ENCODE results near the gene IL23A.
"Not testable (repeated sequence)": the region's sequence is repeated elsewhere in the genome, so short reads cannot be mapped to it uniquely, and the experiment has no call there.

Gene IL23A

DNA sequence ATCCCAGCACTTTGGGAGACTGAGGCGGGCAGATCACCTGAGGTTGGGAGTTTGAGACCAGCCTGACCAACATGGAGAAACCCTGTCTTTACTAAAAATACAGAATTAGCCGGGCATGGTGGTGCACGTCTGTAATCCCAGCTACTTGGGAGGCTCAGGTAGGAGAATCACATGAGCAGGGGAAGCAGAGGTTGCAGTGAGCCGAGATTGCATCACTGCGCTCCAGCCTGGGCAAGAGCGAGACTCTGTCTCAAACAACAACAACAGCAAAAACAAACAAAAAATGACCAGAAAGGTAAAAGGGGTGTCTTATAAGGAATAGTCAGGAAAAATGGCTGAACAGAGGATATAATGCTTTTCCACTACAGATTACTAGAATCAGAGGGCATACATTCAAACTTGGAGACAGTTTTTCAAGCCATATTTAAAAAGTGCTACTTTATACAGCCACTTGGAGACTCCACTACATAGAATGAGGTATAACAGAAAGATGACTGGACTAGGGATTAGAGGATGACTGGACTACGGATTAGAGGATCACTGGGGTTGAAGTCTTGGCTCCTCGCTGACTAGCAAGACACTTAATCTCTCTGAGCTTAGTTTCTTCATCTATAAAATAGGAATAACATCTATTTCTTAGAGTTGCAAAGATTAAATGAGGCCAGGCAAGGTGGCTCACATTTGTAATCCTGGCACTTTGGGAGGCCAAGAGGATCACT is 33.7 kb upstream of the IL23A start:
- peaks cover 3% of the 10 kb centered on the region for H3K79me2 ChIP-seq (ENCODE audit: control insufficient read depth, insufficient read depth, low read length, unreplicated experiment)
- H3K4me3 ChIP-seq (ENCODE audit: low read depth, low read length) = no peak overlapping the region
- no peak overlapping the region for H3K27ac ChIP-seq (ENCODE audit: low read depth, low read length)
- peaks cover 10% of the 10 kb centered on the region; the same call in 1 of the 2 replicates for H3K36me3 ChIP-seq (ENCODE audit: insufficient read depth, low read length)
- peaks cover 8% of the 10 kb centered on the region for H3K4me1 ChIP-seq (ENCODE audit: control insufficient read depth, insufficient read depth, low read length, unreplicated experiment)
- H2AFZ ChIP-seq (ENCODE audit: low read length, unreplicated experiment) = no peak overlapping the region
- H3K27me3 ChIP-seq (ENCODE audit: insufficient read depth, low read length) = no peaks in the 10 kb centered on the region

DNA sequence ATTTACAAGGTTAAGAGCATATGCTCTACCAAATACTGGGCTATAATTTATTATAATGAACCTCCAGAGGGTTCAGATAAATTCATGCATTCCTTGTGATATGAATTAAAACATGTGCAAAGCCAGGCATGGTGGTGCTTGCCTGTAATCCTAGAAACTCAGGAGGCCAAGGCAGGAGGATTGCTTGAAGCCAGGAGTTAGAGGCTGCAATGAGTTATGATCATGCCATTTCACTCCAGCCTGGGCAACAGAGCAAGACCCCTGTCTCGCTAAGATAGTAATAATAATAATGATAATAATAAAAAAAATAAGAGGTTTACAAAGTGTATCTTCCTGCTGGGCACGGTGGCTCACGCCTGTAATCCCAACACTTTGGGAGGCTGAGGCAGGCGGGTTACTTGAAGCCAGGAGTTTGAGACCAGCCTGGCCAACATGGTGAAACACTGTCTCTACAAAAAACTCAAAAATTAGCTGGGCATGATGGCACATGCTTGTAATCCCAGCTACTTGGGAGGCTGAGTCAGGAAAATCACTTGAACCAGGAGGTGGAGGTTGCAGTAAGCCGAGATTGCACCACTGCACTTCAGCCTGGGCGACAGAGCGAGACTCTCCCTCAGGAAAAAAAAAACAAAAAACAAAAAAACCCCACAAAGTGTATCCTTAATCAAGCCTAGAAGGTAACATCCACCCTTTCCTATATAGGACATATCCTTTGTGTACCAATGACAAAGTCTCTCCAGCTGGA is 31.3 kb upstream of the IL23A start:
- Histone ChIP-seq H3K4me1 (ENCODE audit: control insufficient read depth, insufficient read depth, low read length, unreplicated experiment) (no peaks in the 10 kb centered on the region), H3K27ac (ENCODE audit: low read depth, low read length) (no peak overlapping the region), H3K27me3 (ENCODE audit: insufficient read depth, low read length) (no peaks in the 10 kb centered on the region), H3K4me3 (ENCODE audit: low read depth, low read length) (no peak overlapping the region), H3K79me2 (ENCODE audit: control insufficient read depth, insufficient read depth, low read length, unreplicated experiment) (no peaks in the 10 kb centered on the region), H2AFZ (ENCODE audit: low read length, unreplicated experiment) (no peak overlapping the region), H3K36me3 (ENCODE audit: insufficient read depth, low read length) (peaks cover 17% of the 10 kb centered on the region; the same call in 1 of the 2 replicates)

DNA sequence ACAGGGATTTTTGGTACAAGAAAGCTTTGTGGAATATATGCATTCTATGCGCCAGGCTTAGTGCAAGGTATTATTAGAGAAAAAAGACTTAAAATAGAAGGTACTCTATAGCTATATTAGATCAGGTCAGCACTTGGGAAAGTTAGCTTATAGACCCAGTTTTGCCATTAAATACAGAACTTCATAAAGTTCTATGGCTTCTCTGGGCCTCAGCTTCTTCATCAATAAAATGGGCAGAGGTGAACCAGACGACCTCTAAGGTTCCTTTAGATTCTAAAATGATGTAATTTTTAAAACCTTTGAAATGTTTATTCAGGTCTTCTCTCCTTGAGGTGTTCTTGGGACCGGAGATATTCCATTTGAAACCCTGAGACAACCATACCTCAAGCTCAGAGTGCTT is 30.0 kb upstream of the IL23A start:
- Histone ChIP-seq H3K27me3 (ENCODE audit: insufficient read depth, low read length) (no peaks in the 10 kb centered on the region), H3K4me1 (ENCODE audit: control insufficient read depth, insufficient read depth, low read length, unreplicated experiment) (no peaks in the 10 kb centered on the region), H3K79me2 (ENCODE audit: control insufficient read depth, insufficient read depth, low read length, unreplicated experiment) (no peaks in the 10 kb centered on the region), H3K27ac (ENCODE audit: low read depth, low read length) (no peak overlapping the region), H2AFZ (ENCODE audit: low read length, unreplicated experiment) (no peak overlapping the region), H3K36me3 (ENCODE audit: insufficient read depth, low read length) (peaks cover 17% of the 10 kb centered on the region; the same call in 1 of the 2 replicates), H3K4me3 (ENCODE audit: low read depth, low read length) (no peak overlapping the region)

DNA sequence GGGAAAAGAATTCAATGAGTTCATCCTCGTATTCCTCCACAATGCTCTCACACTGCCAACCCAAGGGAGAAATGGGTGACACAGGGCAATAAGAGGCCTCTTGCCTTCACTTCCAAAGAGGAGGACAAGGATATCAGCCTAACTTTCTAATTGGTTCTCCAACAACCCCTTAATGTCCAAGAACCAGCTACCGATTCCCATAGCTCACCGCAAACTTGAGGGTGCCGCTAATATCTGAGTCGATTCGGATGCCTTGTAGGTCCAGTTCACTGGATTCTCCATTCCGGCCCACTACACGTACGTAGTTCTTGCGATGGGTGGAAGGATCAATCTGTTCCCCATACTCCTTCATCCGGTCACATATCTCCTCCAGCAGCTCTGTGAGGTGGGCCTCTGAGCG is 27.7 kb upstream of the IL23A start:
- Histone ChIP-seq H3K79me2 (ENCODE audit: control insufficient read depth, insufficient read depth, low read length, unreplicated experiment) (peaks cover 18% of the 10 kb centered on the region), H3K4me1 (ENCODE audit: control insufficient read depth, insufficient read depth, low read length, unreplicated experiment) (peaks cover 5% of the 10 kb centered on the region), H3K27me3 (ENCODE audit: insufficient read depth, low read length) (no peaks in the 10 kb centered on the region), H3K36me3 (ENCODE audit: insufficient read depth, low read length) (peaks cover 23% of the 10 kb centered on the region; the same call in 1 of the 2 replicates), H3K27ac (ENCODE audit: low read depth, low read length) (no peak overlapping the region), H2AFZ (ENCODE audit: low read length, unreplicated experiment) (no peak overlapping the region), H3K4me3 (ENCODE audit: low read depth, low read length) (no peak overlapping the region)

DNA sequence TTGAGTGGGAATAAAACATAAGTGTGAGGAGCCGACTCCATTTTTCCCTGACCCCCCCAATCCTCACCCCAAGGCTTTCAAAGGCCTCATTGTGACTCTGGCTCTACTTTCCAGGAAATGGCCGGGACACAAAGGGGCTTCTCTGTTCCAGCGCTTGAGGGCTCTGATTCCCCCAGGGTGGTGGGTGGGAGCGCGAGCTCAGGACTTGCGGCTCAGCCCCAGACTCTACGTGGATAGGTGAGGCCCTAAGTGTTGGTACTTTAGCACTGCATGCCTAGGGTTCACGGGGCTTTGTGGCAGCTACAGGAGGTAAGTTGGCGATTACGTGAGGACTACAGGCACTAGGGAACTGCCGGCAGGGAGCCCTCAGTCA is 23.4 kb upstream of the IL23A start:
- H3K27me3 ChIP-seq (ENCODE audit: insufficient read depth, low read length) = no peaks in the 10 kb centered on the region
- H3K4me3 ChIP-seq (ENCODE audit: low read depth, low read length) = peak overlapping the region; percentile 87
- H3K27ac ChIP-seq (ENCODE audit: low read depth, low read length) = peak overlapping the region; percentile 78; the same call in 1 of the 2 replicates
- H2AFZ ChIP-seq (ENCODE audit: low read length, unreplicated experiment) = peak overlapping the region; percentile 51
- H3K36me3 ChIP-seq (ENCODE audit: insufficient read depth, low read length) = peaks cover 14% of the 10 kb centered on the region; the same call in 1 of the 2 replicates
- H3K79me2 ChIP-seq (ENCODE audit: control insufficient read depth, insufficient read depth, low read length, unreplicated experiment) = peaks cover 18% of the 10 kb centered on the region
- H3K4me1 ChIP-seq (ENCODE audit: control insufficient read depth, insufficient read depth, low read length, unreplicated experiment) = peaks cover 9% of the 10 kb centered on the region

DNA sequence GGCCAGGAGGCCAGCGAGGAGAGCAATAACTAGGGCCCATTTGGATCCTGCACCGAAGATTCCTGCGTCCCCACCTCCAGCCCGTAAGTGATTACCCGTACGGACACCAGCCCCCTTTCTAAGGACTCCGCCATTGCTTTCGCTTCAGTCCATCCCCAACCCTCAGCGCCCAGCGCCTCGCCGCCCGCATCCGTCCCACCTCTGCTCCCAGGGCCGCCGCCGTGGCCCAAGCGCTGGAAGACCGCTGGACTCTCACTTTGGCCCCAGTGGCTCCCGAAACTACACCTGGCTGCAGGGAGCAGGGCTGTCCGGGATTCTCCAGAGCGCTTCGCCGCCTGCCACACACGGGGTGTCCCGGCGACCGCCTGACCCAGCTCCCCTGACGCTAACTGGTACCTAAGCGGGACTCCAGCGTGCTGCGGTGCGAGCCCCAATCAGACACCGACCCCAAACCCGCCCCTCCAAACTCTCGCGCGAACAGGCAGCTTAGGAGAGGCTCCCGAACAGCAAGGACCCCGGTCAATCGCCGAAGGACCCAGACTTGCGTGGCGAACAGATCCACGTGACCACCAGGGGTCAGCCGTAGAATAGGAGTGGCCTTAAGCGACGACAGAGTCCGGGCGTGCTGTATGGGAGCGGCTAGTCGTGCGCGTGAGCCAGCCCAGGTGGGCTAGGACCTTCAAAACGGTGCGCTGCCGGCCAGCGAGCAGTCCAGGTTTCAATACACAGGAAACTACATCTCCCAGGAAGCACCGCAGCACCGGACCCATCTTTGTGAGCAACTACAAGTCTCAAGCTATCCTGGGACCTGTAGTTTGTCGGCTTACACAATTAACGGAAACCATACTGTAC is 22.8 kb upstream of the IL23A start, which contains the start of gene CNPY2:
Gene CNPY2, minus strand, starts transcription at position 367 of the 852 bp plus-strand sequence. CDS start 771 bp downstream, outside the sequence.
- Histone ChIP-seq H3K27me3 (ENCODE audit: insufficient read depth, low read length) (no peaks in the 10 kb centered on the region), H2AFZ (ENCODE audit: low read length, unreplicated experiment) (peak within 1 kb of the TSS; percentile 87)

DNA sequence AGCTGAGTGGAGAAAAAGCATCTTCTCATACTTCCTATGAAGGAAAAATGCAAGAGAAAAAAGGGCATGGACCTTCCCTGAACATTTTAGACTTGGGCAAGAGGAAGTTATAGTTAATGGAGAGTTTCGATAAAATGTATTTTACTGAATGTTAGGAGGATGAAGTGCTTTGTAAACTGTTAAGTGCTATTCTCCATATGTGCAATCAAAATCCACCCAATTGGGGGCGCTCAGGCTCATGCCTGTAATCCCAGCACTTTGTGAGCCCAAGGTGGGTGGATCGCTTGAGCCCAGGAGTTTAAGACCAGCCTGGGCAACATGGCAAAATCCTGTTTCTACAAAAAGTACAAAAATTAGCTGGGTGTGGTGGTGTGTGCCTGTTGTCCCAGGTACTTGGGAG is 21.0 kb upstream of the IL23A start:
- Histone ChIP-seq H3K79me2 (ENCODE audit: control insufficient read depth, insufficient read depth, low read length, unreplicated experiment) (peaks cover 18% of the 10 kb centered on the region), H3K27ac (ENCODE audit: low read depth, low read length) (no peak overlapping the region), H3K4me1 (ENCODE audit: control insufficient read depth, insufficient read depth, low read length, unreplicated experiment) (peaks cover 9% of the 10 kb centered on the region), H3K36me3 (ENCODE audit: insufficient read depth, low read length) (peaks cover 9% of the 10 kb centered on the region; the same call in 1 of the 2 replicates), H3K27me3 (ENCODE audit: insufficient read depth, low read length) (no peaks in the 10 kb centered on the region), H3K4me3 (ENCODE audit: low read depth, low read length) (no peak overlapping the region), H2AFZ (ENCODE audit: low read length, unreplicated experiment) (no peak overlapping the region)

More for the DNA sequence above, 22.8 kb upstream of the IL23A start, which contains the start of gene CNPY2:
- peak within 1 kb of the TSS; percentile 87 for H3K4me3 ChIP-seq (ENCODE audit: low read depth, low read length)
- peak within 1 kb of the TSS; percentile 78 for H3K27ac ChIP-seq (ENCODE audit: low read depth, low read length)
- H3K36me3 ChIP-seq (ENCODE audit: insufficient read depth, low read length) = peaks cover 14% of the 10 kb centered on the region; the same call in 1 of the 2 replicates
- peaks cover 9% of the 10 kb centered on the region for H3K4me1 ChIP-seq (ENCODE audit: control insufficient read depth, insufficient read depth, low read length, unreplicated experiment)
- peaks cover 18% of the 10 kb centered on the region for H3K79me2 ChIP-seq (ENCODE audit: control insufficient read depth, insufficient read depth, low read length, unreplicated experiment)

DNA sequence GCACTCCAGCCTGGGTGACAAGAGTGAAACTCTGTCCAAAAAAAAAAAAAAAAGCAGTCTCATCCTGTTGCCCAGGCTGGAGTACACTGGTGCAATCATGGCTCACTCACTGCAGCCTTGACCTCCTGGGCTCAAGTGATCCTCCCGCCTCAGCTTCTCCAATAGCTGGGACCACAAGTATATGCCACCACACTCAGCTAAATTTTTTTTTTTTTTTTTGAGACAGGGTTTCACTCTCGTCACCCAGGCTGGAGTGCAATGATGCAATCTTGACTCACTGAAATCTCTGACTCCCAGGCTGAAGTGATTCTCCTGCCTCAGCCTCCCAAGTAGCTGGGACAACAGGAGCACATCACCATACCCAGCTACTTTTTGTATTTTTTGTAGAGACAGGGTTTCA is 17.7 kb upstream of the IL23A start:
- H2AFZ ChIP-seq (ENCODE audit: low read length, unreplicated experiment) = no peak overlapping the region
- H3K27ac ChIP-seq (ENCODE audit: low read depth, low read length) = no peak overlapping the region
- H3K79me2 ChIP-seq (ENCODE audit: control insufficient read depth, insufficient read depth, low read length, unreplicated experiment) = no peaks in the 10 kb centered on the region
- H3K27me3 ChIP-seq (ENCODE audit: insufficient read depth, low read length) = no peaks in the 10 kb centered on the region
- peaks cover 4% of the 10 kb centered on the region for H3K4me1 ChIP-seq (ENCODE audit: control insufficient read depth, insufficient read depth, low read length, unreplicated experiment)
- H3K4me3 ChIP-seq (ENCODE audit: low read depth, low read length) = no peak overlapping the region
- peaks cover 12% of the 10 kb centered on the region for H3K36me3 ChIP-seq (ENCODE audit: insufficient read depth, low read length)

DNA sequence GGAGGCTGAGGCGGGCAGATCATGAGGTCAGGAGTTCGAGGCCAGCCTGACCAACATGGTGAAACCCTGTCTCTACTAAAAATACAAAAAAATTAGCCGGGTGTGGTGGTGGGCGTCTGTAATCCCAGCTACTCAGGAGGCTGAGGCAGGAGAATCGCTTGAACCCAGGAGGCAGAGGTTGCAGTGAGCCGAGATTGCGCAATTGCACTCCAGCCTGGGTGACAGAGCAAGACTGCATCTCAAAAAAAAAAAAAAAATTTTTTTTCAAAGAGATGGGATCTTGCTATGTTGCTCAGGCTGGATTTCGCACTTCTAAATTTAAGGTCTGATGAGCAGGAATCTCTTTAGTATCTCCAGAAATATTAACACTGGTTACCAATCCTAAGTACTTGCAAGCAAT is 17.1 kb upstream of the IL23A start:
- not testable (repeated sequence) for H3K27me3 ChIP-seq (ENCODE audit: insufficient read depth, low read length); H2AFZ ChIP-seq (ENCODE audit: low read length, unreplicated experiment); H3K27ac ChIP-seq (ENCODE audit: low read depth, low read length); H3K4me3 ChIP-seq (ENCODE audit: low read depth, low read length); H3K79me2 ChIP-seq (ENCODE audit: control insufficient read depth, insufficient read depth, low read length, unreplicated experiment); H3K4me1 ChIP-seq (ENCODE audit: control insufficient read depth, insufficient read depth, low read length, unreplicated experiment)
- peaks cover 15% of the 10 kb centered on the region for H3K36me3 ChIP-seq (ENCODE audit: insufficient read depth, low read length)

DNA sequence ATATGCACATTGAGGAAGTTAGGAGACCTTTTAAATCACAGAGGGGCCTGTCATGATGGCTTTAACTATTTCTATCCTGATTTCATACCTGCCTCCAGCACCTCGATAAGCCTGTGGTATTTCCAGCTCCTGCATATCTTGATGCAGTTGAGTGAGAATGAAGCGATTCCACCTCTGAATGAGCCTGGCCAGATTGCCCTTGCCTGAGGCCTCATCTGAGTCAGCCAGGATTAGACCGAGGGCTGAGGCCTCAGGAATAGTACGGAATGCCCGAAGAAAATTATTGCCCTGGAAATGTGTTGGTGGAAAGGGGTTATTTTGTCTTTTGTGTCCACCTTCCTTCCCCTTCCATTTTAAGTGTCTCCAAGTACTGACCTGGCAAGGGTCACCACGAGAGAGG is 14.5 kb upstream of the IL23A start:
- no peaks in the 10 kb centered on the region for H3K27me3 ChIP-seq (ENCODE audit: insufficient read depth, low read length)
- no peak overlapping the region for H3K27ac ChIP-seq (ENCODE audit: low read depth, low read length)
- no peak overlapping the region for H3K4me3 ChIP-seq (ENCODE audit: low read depth, low read length)
- no peaks in the 10 kb centered on the region for H3K4me1 ChIP-seq (ENCODE audit: control insufficient read depth, insufficient read depth, low read length, unreplicated experiment)
- no peaks in the 10 kb centered on the region for H3K79me2 ChIP-seq (ENCODE audit: control insufficient read depth, insufficient read depth, low read length, unreplicated experiment)
- no peak overlapping the region for H2AFZ ChIP-seq (ENCODE audit: low read length, unreplicated experiment)
- H3K36me3 ChIP-seq (ENCODE audit: insufficient read depth, low read length) = peaks cover 17% of the 10 kb centered on the region
